SK-N-SH (cell line): Measurements from ENCODE around the gene TBC1D20. TPM values are rescaled to one million over a fixed set of nuclear protein-coding genes. Genes with fewer than 3 reads are reported as not detected.
A peak's percentile ranks its signal among the peaks of the same experiment; 100 is the strongest.

ENCODE experiments used
- CTCF ChIA-PET: fragments of 300-600, 350-600 bp; formaldehyde crosslinking; extraction: SDS; loops from one replicate; lab custom pipeline; 2021; lab: Yijun Ruan, JAX
- POLR2A ChIA-PET: fragments of 350-600 bp; sonication (Branson Sonifier 250); formaldehyde crosslinking; extraction: SDS; loops from one replicate; lab custom pipeline; 2020; ENCODE audit warnings: antibody characterized with exemption, inconsistent platforms; lab: Yijun Ruan, JAX
- DNase-seq: peaks from one replicate; pipeline ENCODE4 v3.0.0; 2012
- H2AFZ ChIP-seq: fragments of 200-600 bp; sonication (generic); 2 replicates; pipeline ENCODE4 v1.8.1; 2016; ENCODE audit warnings: antibody characterized with exemption, mild to moderate bottlenecking, low read depth
- H3F3A ChIP-seq: fragments of 200-600 bp; sonication (generic); replicated peaks from 2 replicates; pipeline ENCODE3; 2016; ENCODE audit warnings: antibody characterized with exemption, mild to moderate bottlenecking; ENCODE audit not compliant: insufficient read depth
- H3K27ac ChIP-seq, 2 experiments: fragments of 200-500 bp in 1 of 2; fragments of 200-600 bp in 1 of 2; sonication (Bioruptor generic) in 1 of 2; sonication (generic), shearing (Covaris generic) in 1 of 2; 2 replicates each; pipeline versions ENCODE4 v1.5.1 to v1.6.1; 2014 to 2016; ENCODE audit warnings: low read depth in 2 of 2, inconsistent platforms in 1 of 2, low read length in 1 of 2, mild to moderate bottlenecking in 1 of 2, mixed read lengths in 1 of 2
- H3K27me3 ChIP-seq: fragments of 200-600 bp; sonication (generic), shearing (Covaris generic); 2 replicates; pipeline ENCODE4 v1.6.1; 2016; ENCODE audit warnings: mixed run types; ENCODE audit not compliant: insufficient read depth
- H3K36me3 ChIP-seq, 2 experiments: fragments of 200-500 bp in 1 of 2; fragments of 200-600 bp in 1 of 2; sonication (Bioruptor generic) in 1 of 2; sonication (generic) in 1 of 2; replicated peaks in 1 of 2; 2 replicates each; pipeline versions ENCODE3 to v1.5.1; 2014 to 2016; ENCODE audit warnings: low read length in 1 of 2, mild to moderate bottlenecking in 1 of 2; ENCODE audit not compliant: insufficient read depth in 2 of 2, control insufficient read depth in 1 of 2
- H3K4me1 ChIP-seq, 2 experiments: fragments of 200-500 bp in 1 of 2; fragments of 200-600 bp in 1 of 2; sonication (Bioruptor generic) in 1 of 2; sonication (generic), shearing (Covaris generic) in 1 of 2; 2 replicates each; pipeline versions ENCODE4 v1.5.1 to v1.6.1; 2014 to 2016; ENCODE audit warnings: low read depth in 1 of 2, low read length in 1 of 2, mixed run types in 1 of 2; ENCODE audit not compliant: insufficient read depth in 2 of 2, control insufficient read depth in 1 of 2
- H3K4me2 ChIP-seq: fragments of 200-600 bp; sonication (generic), shearing (Covaris generic); 2 replicates; pipeline ENCODE4 v1.6.1; 2017; ENCODE audit warnings: mixed run types
- H3K4me3 ChIP-seq, 2 experiments: fragments of 200-500 bp in 1 of 2; fragments of 200-600 bp in 1 of 2; sonication (Bioruptor generic) in 1 of 2; sonication (generic), shearing (Covaris generic) in 1 of 2; 2 replicates each; pipeline versions ENCODE4 v1.5.1 to v1.8.1; 2014 to 2016; ENCODE audit warnings: low read depth in 2 of 2, inconsistent platforms in 1 of 2, low read length in 1 of 2, mild to moderate bottlenecking in 1 of 2, mixed read lengths in 1 of 2, moderate library complexity in 1 of 2
- H3K79me2 ChIP-seq: fragments of 200-600 bp; sonication (generic); 2 replicates; pipeline ENCODE4 v1.8.1; 2017; ENCODE audit warnings: mild to moderate bottlenecking; ENCODE audit not compliant: insufficient read depth
- H3K9ac ChIP-seq: fragments of 200-600 bp; sonication (generic); 2 replicates; pipeline ENCODE4 v1.6.1; 2017; ENCODE audit warnings: mixed run types
- H3K9me2 ChIP-seq: fragments of 200-600 bp; sonication (generic); 2 replicates; pipeline ENCODE4 v1.6.1; 2017; ENCODE audit warnings: mixed run types
- H3K9me3 ChIP-seq: fragments of 200-600 bp; sonication (generic); 2 replicates; pipeline ENCODE4 v1.6.1; 2017; ENCODE audit warnings: mixed run types, mild to moderate bottlenecking, moderate library complexity
- H4K20me1 ChIP-seq: fragments of 200-600 bp; sonication (generic); 2 replicates; pipeline ENCODE4 v1.6.1; 2017; ENCODE audit warnings: mild to moderate bottlenecking, mixed run types; ENCODE audit not compliant: insufficient read depth
- CHD2 ChIP-seq: fragments of 150-350 bp; IDR thresholded peaks from 2 replicates; pipeline ENCODE4 v1.6.1; 2018; ENCODE audit warnings: low read length; ENCODE audit not compliant: partially characterized antibody
- CTCF ChIP-seq: fragments of 200-600 bp; sonication (generic); IDR thresholded peaks from 2 replicates; pipeline ENCODE4 v1.6.1; 2017; ENCODE audit warnings: antibody characterized with exemption, mild to moderate bottlenecking, moderate library complexity
- EZH2phosphoT487 ChIP-seq: fragments of 200-600 bp; sonication (generic); IDR thresholded peaks from 2 replicates; pipeline ENCODE4 v1.6.1; 2017; ENCODE audit warnings: low read depth, mixed run types, mild to moderate bottlenecking, antibody characterized with exemption, moderate library complexity, borderline replicate concordance
- FOSL2 ChIP-seq: IDR thresholded peaks from 2 replicates; pipeline ENCODE4 v1.4.0; 2012; ENCODE audit warnings: low read depth, mild to moderate bottlenecking, moderate library complexity, borderline replicate concordance
- FOXM1 ChIP-seq: IDR thresholded peaks from 2 replicates; pipeline ENCODE4 v1.4.0; 2012; ENCODE audit warnings: low read depth, mild to moderate bottlenecking
- IRF3 ChIP-seq: fragments of 150-350 bp; IDR thresholded peaks from 2 replicates; pipeline ENCODE4 v1.6.1; 2016; ENCODE audit warnings: mild to moderate bottlenecking, low read depth, low read length
- JUND ChIP-seq: IDR thresholded peaks from 2 replicates; pipeline ENCODE4 v1.4.0; 2012
- MAX ChIP-seq: IDR thresholded peaks from 2 replicates; pipeline ENCODE4 v1.4.0; 2012; ENCODE audit warnings: low read depth
- MEF2A ChIP-seq: IDR thresholded peaks from 2 replicates; pipeline ENCODE4 v1.4.0; 2012; ENCODE audit warnings: low read depth, borderline replicate concordance
- MXI1 ChIP-seq: IDR thresholded peaks from 2 replicates; pipeline ENCODE4 v1.6.1; 2012; ENCODE audit warnings: mild to moderate bottlenecking, low read depth, low read length, improper control_type of control experiment
- NRF1 ChIP-seq: IDR thresholded peaks from 2 replicates; pipeline ENCODE4 v1.6.1; 2012; ENCODE audit warnings: low read depth, mild to moderate bottlenecking, low read length
- PBX3 ChIP-seq: IDR thresholded peaks from 2 replicates; pipeline ENCODE4; 2012
- POLR2AphosphoS5 ChIP-seq: IDR thresholded peaks from 2 replicates; pipeline ENCODE4 v1.6.1; 2012; ENCODE audit warnings: low read depth, low read length
- RCOR1 ChIP-seq: fragments of 150-350 bp; IDR thresholded peaks from 2 replicates; pipeline ENCODE4 v1.6.1; 2017; ENCODE audit warnings: antibody characterized with exemption, low read length
- REST ChIP-seq: IDR thresholded peaks from 2 replicates; pipeline ENCODE4 v1.6.1; 2012; ENCODE audit warnings: mild to moderate bottlenecking, low read depth, low read length, moderate library complexity
- RFX5 ChIP-seq: IDR thresholded peaks from 2 replicates; pipeline ENCODE4 v1.6.1; 2012; ENCODE audit warnings: mild to moderate bottlenecking, improper control_type of control experiment, low read length
- RXRA ChIP-seq: IDR thresholded peaks from 2 replicates; pipeline ENCODE4 v1.4.0; 2012; ENCODE audit warnings: low read depth, mild to moderate bottlenecking, borderline replicate concordance
- TAF1 ChIP-seq: IDR thresholded peaks from 2 replicates; pipeline ENCODE4 v1.6.1; 2012; ENCODE audit warnings: low read depth, mild to moderate bottlenecking, low read length, moderate library complexity, borderline replicate concordance
- USF1 ChIP-seq: IDR thresholded peaks from 2 replicates; pipeline ENCODE4 v1.4.0; 2012; ENCODE audit warnings: low read depth, borderline replicate concordance
- USF2 ChIP-seq: fragments of 150-350 bp; IDR thresholded peaks from 2 replicates; pipeline ENCODE4 v1.6.1; 2017; ENCODE audit warnings: antibody characterized with exemption, low read length, low read depth, borderline replicate concordance
- WGBS: methylation state at CpG from one replicate; pipeline ENCODE4 v1.1.6; 2017; ENCODE audit warnings: low lambda C conversion rate; 5-methylcytosine and 5-hydroxymethylcytosine counted together
- polyA plus RNA-seq, 3 experiments: library from polyadenylated mRNA; depleted of rRNA; stranded (reverse); fragments of >200 nt; gene quantifications; 2 replicates each; pipeline ENCODE4 v1.2.3, GENCODE V29; 2012

TBC1D20 gene
- polyA plus RNA-seq, 1 of the 3 experiments (the other 2 are of a cell fraction) = 27.7 TPM

GRCh38 chr20:408843-409696 lies 53.3 kb downstream of the TBC1D20 start:
- H4K20me1 ChIP-seq = peaks cover 9% of the 10 kb centered on the region
- H3K4me3 ChIP-seq = peak overlapping the region; percentile 86 to 99
- H3K4me1 ChIP-seq = peaks cover 4 to 18% of the 10 kb centered on the region in 2 experiments; a peak in 2 of 4 replicates
- H3K9me3 ChIP-seq = no peaks in the 10 kb centered on the region
- H3K4me2 ChIP-seq = peak overlapping the region; percentile 98
- peaks cover 14 to 39% of the 10 kb centered on the region in 2 experiments for H3K36me3 ChIP-seq
- POLR2A ChIA-PET = interaction anchor here (0.6 kb wide), 1 partner anchor 22 kb away, joined by 6 read pairs; no protein-coding TSS in a partner anchor
- H3K9ac ChIP-seq = peak overlapping the region; percentile 99
- 22% methylated on average over 7 of the region's 7 CpGs for WGBS
- peak overlapping the region; percentile 82 to 90 for H3K27ac ChIP-seq
- H3K79me2 ChIP-seq = peaks cover 59% of the 10 kb centered on the region
- no peaks in the 10 kb centered on the region for H3K27me3 ChIP-seq
- no peak for TF ChIP-seq RFX5
- no peak for TF ChIP-seq RXRA
- TF ChIP-seq MEF2A = no peak
- TF ChIP-seq CTCF = no peak
- TF ChIP-seq NRF1 = no peak
- no peak for TF ChIP-seq POLR2AphosphoS5
- no peak for TF ChIP-seq FOXM1
- TF ChIP-seq TAF1 = no peak
- TF ChIP-seq USF1 = no peak
- no peak for TF ChIP-seq USF2
- TF ChIP-seq PBX3 = no peak
- TF ChIP-seq FOSL2 = no peak
- no peak for TF ChIP-seq RCOR1
- no peak for TF ChIP-seq REST
- no peak for TF ChIP-seq EZH2phosphoT487
- TF ChIP-seq JUND = no peak
- TF ChIP-seq CHD2 = no peak
- TF ChIP-seq MAX = no peak
- no peak for TF ChIP-seq IRF3
- TF ChIP-seq MXI1 = no peak
- no peak for DNase-seq
- H3K9me2 ChIP-seq = no peaks in the 10 kb centered on the region
- H2AFZ ChIP-seq = peak overlapping the region; percentile 44; the same call in 1 of the 2 replicates
- H3F3A ChIP-seq = peaks cover 9% of the 10 kb centered on the region
- CTCF ChIA-PET = interaction anchor here (1.0 kb wide), 1 partner anchor 54 kb away, joined by 5 read pairs; no protein-coding TSS in a partner anchor
